Measurements from ENCODE around the gene RAPH1. TPM values are rescaled to one million over a fixed set of nuclear protein-coding genes. Genes with fewer than 3 reads are reported as not detected.

RAPH1 gene
- total RNA-seq, 1 donor from 2014 or later, result 50.4 TPM

DNA sequence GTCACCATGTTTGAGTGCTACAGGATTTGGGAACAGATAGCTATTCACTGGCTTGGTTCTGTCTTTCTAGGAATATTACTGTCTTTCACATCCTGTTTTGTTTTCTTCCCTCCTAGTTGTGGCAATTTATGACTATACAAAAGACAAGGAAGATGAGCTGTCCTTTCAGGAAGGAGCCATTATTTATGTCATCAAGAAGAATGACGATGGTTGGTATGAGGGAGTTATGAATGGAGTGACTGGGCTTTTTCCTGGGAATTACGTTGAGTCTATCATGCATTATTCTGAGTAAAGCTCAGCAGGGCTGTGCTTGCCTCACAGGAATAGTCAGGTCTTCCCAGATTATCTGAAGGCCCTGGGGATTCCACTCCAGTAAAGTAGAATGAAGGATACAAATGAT is 108.0 kb downstream of the RAPH1 start:
- Mint-ChIP-seq H3K4me1 (ENCODE audit: low read depth, unreplicated experiment) (no peaks in the 10 kb centered on the region), H3K9me3 (ENCODE audit: unreplicated experiment) (no peaks in the 10 kb centered on the region), H3K36me3 (ENCODE audit: low read depth, unreplicated experiment) (peaks cover 4% of the 10 kb centered on the region), H3K4me3 (ENCODE audit: unreplicated experiment) (no peak overlapping the region), H3K27me3 (ENCODE audit: low read depth, unreplicated experiment) (no peaks in the 10 kb centered on the region), H3K27ac (ENCODE audit: unreplicated experiment) (no peak overlapping the region)
- Histone ChIP-seq H3K9ac (ENCODE audit: low read length) (no peak overlapping the region), H3K79me2 (ENCODE audit: insufficient read depth, low read length) (no peaks in the 10 kb centered on the region), H3K27ac (ENCODE audit: low read depth, low read length) (no peak overlapping the region), H3K9me3 (ENCODE audit: insufficient read depth, low read depth, low read length) (no peaks in the 10 kb centered on the region), H3K27me3 (ENCODE audit: insufficient read depth, low read length) (no peaks in the 10 kb centered on the region), H3K4me2 (ENCODE audit: low read length) (no peak overlapping the region), H3K36me3 (ENCODE audit: insufficient read depth, low read length) (peaks cover 13% of the 10 kb centered on the region), H2AFZ (ENCODE audit: low read depth, low read length) (no peak overlapping the region), H3K4me1 (ENCODE audit: insufficient read depth, low read length) (no peaks in the 10 kb centered on the region), H4K20me1 (ENCODE audit: insufficient read depth, low read length) (no peaks in the 10 kb centered on the region), H3K4me3 (ENCODE audit: insufficient read depth, low read depth, low read length) (no peak overlapping the region)
- peak; percentile 30 for DNase-seq (ENCODE audit: low read depth)
- peak; percentile 29 for FAIRE-seq
- no peak for TF ChIP-seq EZH2 (IDR thresholded peaks at IDR 0.05; ENCODE audit: insufficient read depth, low read length)
- TF ChIP-seq, protein P1, sequence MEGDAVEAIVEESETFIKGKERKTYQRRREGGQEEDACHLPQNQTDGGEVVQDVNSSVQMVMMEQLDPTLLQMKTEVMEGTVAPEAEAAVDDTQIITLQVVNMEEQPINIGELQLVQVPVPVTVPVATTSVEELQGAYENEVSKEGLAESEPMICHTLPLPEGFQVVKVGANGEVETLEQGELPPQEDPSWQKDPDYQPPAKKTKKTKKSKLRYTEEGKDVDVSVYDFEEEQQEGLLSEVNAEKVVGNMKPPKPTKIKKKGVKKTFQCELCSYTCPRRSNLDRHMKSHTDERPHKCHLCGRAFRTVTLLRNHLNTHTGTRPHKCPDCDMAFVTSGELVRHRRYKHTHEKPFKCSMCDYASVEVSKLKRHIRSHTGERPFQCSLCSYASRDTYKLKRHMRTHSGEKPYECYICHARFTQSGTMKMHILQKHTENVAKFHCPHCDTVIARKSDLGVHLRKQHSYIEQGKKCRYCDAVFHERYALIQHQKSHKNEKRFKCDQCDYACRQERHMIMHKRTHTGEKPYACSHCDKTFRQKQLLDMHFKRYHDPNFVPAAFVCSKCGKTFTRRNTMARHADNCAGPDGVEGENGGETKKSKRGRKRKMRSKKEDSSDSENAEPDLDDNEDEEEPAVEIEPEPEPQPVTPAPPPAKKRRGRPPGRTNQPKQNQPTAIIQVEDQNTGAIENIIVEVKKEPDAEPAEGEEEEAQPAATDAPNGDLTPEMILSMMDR (IDR thresholded peaks at IDR 0.05; ENCODE audit: insufficient read depth, low read depth, low read length), result no peak

DNA sequence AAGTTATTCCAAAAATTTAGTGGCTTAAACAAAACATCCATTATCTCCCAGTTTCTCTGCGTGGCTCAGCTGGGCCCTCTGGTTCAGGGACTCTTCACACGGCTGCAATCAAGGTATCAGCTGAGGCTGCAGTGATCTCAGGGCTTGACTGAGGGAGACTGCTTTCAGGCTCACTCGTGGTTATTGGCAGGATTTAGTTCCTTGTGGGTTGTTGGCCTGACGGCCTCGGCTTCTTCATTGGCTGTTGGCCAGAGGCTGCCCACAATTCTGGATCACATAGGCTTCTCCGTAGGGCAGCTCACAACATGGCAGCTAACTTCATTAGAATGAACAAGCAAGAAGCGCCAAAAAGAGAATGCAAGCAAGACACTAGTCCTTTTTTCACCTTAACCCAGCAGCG is 116.8 kb downstream of the RAPH1 start:
- no peak overlapping the region for H3K4me2 ChIP-seq (ENCODE audit: low read length)
- Mint-ChIP-seq H3K9me3 (ENCODE audit: unreplicated experiment) (no peaks in the 10 kb centered on the region), H3K4me3 (ENCODE audit: unreplicated experiment) (no peak overlapping the region), H3K4me1 (ENCODE audit: low read depth, unreplicated experiment) (no peaks in the 10 kb centered on the region), H3K36me3 (ENCODE audit: low read depth, unreplicated experiment) (peaks cover 29% of the 10 kb centered on the region), H3K27ac (ENCODE audit: unreplicated experiment) (no peak overlapping the region), H3K27me3 (ENCODE audit: low read depth, unreplicated experiment) (no peaks in the 10 kb centered on the region)
- H3K4me1 ChIP-seq (ENCODE audit: insufficient read depth, low read length), result no peaks in the 10 kb centered on the region
- FAIRE-seq (no peak), DNase-seq (ENCODE audit: low read depth) (peak; percentile 74)
- no peak overlapping the region for H2AFZ ChIP-seq (ENCODE audit: low read depth, low read length)
- no peak overlapping the region for H3K9ac ChIP-seq (ENCODE audit: low read length)
- no peak for TF ChIP-seq EZH2 (IDR thresholded peaks at IDR 0.05; ENCODE audit: insufficient read depth, low read length)
- TF ChIP-seq, protein P1 (IDR thresholded peaks at IDR 0.05; ENCODE audit: insufficient read depth, low read depth, low read length), result no peak
- no peaks in the 10 kb centered on the region for H3K79me2 ChIP-seq (ENCODE audit: insufficient read depth, low read length)
- no peak overlapping the region for H3K27ac ChIP-seq (ENCODE audit: low read depth, low read length)
- no peak overlapping the region for H3K4me3 ChIP-seq (ENCODE audit: insufficient read depth, low read depth, low read length)
- peaks cover 9% of the 10 kb centered on the region for H3K36me3 ChIP-seq (ENCODE audit: insufficient read depth, low read length)
- no peaks in the 10 kb centered on the region for H3K9me3 ChIP-seq (ENCODE audit: insufficient read depth, low read depth, low read length)
- no peaks in the 10 kb centered on the region for H4K20me1 ChIP-seq (ENCODE audit: insufficient read depth, low read length)
- H3K27me3 ChIP-seq (ENCODE audit: insufficient read depth, low read length), result no peaks in the 10 kb centered on the region

DNA sequence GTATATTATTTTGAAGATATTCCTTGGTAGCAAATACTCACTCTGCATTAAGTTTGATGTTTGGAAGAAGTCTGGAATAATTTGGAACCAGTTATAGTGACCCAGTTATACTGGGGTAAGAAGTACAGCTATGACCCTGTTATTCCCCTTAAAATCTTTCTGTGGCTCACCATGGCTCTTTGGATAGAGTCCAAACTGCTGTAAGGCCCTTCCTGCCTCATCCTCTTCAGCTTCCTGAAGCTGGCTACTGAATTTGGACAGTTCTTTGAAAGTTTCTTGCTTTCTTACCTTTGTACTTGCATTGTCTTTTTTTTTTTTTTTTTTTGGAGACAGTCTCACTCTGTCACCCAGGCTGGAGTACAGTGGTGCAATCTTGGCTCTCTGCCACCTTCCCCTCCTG is 121.3 kb downstream of the RAPH1 start:
- Histone ChIP-seq H3K27me3 (ENCODE audit: insufficient read depth, low read length) (no peaks in the 10 kb centered on the region), H3K27ac (ENCODE audit: low read depth, low read length) (no peak overlapping the region), H2AFZ (ENCODE audit: low read depth, low read length) (no peak overlapping the region), H3K4me1 (ENCODE audit: insufficient read depth, low read length) (no peaks in the 10 kb centered on the region), H3K36me3 (ENCODE audit: insufficient read depth, low read length) (peaks cover 9% of the 10 kb centered on the region), H3K9me3 (ENCODE audit: insufficient read depth, low read depth, low read length) (no peaks in the 10 kb centered on the region), H4K20me1 (ENCODE audit: insufficient read depth, low read length) (peaks cover 4% of the 10 kb centered on the region), H3K4me2 (ENCODE audit: low read length) (no peak overlapping the region), H3K79me2 (ENCODE audit: insufficient read depth, low read length) (no peaks in the 10 kb centered on the region), H3K9ac (ENCODE audit: low read length) (no peak overlapping the region), H3K4me3 (ENCODE audit: insufficient read depth, low read depth, low read length) (no peak overlapping the region)
- no peaks in the 10 kb centered on the region for H3K27me3 Mint-ChIP-seq (ENCODE audit: low read depth, unreplicated experiment)
- H3K36me3 Mint-ChIP-seq (ENCODE audit: low read depth, unreplicated experiment), result peaks cover 30% of the 10 kb centered on the region
- no peak overlapping the region for H3K4me3 Mint-ChIP-seq (ENCODE audit: unreplicated experiment)
- H3K27ac Mint-ChIP-seq (ENCODE audit: unreplicated experiment), result no peak overlapping the region
- DNase-seq (ENCODE audit: low read depth), result no peak
- no peaks in the 10 kb centered on the region for H3K9me3 Mint-ChIP-seq (ENCODE audit: unreplicated experiment)
- TF ChIP-seq EZH2 (IDR thresholded peaks at IDR 0.05; ENCODE audit: insufficient read depth, low read length), result no peak
- TF ChIP-seq, protein P1 (IDR thresholded peaks at IDR 0.05; ENCODE audit: insufficient read depth, low read depth, low read length), result no peak
- no peaks in the 10 kb centered on the region for H3K4me1 Mint-ChIP-seq (ENCODE audit: low read depth, unreplicated experiment)
- no peak for FAIRE-seq
